Raji (cell line): ENCODE measurements around the gene CEBPE.

Source experiments
- POLR2A ChIP-seq: IDR thresholded peaks from 2 replicates; pipeline ENCODE4 v1.6.1; 2011; ENCODE audit warnings: low read depth, low read length, control low read depth; ENCODE audit not compliant: insufficient read depth

Gene CEBPE

DNA sequence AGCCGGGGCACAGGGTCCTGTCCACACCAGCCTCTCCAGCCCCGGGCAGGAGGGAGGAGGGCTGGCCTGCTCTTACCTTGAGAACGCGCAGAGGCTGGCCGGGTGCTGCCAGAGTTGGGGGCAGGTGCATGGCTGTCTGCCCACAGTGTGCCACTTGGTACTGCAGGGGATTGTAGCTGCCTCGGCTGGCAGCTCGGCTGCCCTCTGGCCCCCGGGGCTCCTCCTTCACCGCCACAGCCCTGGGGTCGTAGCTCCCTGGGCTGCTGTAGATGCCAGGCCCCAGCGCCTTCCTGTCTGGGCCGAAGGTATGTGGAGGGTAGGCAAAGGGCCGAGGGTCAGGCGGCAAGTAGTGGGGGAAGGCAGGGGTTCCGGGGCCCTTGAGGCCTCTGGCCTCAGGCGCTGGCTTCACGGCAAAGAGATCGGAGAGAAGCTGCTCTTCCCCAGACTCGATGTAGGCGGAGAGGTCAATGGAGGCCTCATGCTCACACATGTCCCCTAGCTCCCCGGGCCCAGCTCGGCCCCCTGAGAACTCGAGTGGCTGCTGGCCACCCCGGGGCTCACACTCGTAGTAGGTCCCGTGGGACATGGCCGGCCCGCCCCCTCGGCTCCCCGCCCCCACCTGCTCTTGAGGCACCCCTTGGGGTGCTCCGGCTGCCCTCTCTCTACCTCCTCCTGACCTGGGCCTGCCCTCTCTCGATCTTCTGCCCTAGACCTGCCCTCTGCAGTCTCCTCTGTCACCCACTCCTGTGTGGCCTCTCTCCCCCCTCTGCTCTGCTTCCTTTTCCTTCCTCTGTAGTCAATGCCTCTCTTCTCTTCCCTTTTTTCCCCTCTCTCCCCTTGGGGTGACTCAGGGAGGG, at the start of gene CEBPE:
Gene CEBPE, minus strand, starts transcription at position 750 of the 857 bp plus-strand sequence. Its CDS starts 164 bp downstream, at position 586.
- TF ChIP-seq POLR2A: no peak

DNA sequence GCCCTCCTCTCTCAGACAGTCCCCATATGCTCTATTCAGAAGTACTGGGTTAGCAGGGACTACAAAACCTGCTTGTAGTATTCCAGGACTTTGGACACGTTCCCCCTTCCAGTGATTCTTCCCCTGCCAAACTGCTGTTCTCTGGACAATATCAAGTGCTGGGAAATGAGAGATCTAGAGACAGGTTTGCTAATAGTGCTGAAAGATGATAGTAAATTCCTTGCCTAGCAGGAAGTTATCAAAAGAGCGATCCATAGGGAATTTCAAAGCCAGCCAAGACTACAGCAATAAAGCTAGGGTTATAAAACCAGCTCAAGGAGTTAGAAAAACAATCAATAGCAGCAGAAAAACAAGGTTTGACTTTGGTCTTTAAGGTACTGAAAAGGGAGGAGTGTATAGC, 49.2 kb upstream of the CEBPE start:
- no peak for TF ChIP-seq POLR2A

DNA sequence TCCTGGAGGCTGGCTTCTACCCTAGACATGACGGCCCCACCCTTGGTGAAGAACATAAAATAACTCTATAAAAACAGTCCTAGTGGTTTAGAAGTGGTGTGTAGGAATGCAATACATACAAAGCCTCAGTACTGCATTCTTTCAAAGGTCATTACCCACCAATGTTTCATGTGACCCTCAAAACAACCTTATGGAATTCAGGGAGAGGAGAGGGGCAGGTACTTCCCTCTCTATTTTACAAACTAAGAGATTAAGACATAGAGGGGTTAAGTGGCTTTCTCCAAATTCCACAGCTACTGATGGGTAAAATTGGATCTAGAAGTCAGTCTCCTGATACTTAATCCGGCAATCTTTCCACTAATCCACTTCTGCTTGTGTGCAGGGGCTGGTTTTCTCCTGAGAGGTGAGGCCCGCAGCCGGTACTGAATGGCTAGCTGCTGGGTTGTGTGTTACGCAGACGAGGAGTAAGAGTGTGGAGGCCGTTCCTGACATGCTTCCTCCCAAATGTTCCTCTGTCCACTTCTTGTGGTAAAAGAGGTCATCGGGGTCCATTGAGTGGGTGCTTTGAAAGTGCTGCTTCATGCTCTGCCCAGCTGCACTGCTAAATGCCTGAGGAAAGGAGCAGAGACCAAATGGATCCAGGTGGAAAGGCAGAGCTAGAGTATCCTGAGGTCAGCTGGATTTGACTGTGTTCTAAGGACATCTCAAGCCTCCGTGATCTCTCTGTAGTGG, 48.2 kb upstream of the CEBPE start:
- no peak for TF ChIP-seq POLR2A

DNA sequence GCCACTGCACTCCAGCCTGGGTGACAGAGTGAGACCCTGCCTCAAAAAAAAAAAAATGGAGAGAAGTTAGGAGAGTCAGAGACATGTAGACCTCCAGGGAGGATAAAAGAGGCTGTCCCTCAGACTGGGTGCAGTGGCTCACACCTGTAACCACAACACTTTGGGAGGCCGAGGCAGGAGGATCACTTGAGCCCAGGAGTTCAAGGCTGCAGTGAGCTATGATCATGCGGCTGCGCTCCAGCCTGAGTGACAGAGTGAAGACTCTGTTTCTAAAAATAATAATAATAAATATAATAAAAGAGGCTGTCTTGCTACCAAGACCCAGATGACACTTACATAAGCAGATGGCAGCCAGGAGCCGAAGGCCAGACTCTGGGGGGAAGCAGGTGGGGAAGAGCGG, 45.9 kb upstream of the CEBPE start:
- TF ChIP-seq POLR2A: no peak

DNA sequence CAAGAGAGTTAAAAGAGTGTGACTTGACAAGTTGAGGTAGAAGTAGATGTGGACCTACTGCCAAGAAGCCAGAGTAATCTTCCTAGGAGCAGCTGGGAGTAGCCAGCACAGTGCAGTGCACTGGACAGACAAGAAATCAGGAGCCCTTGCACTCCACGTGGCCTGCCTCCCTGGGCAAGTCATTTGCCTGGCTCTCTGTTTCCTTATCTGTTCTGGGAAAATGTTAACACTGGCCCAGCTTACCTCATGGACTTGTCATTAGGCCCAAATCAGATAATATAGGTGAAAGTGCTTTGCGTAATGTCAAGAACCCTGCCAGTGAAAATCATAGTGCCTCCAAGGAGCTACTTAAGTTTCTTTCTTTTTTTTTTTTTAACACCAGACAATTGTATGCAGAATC, 45.2 kb upstream of the CEBPE start:
- no peak for TF ChIP-seq POLR2A

DNA sequence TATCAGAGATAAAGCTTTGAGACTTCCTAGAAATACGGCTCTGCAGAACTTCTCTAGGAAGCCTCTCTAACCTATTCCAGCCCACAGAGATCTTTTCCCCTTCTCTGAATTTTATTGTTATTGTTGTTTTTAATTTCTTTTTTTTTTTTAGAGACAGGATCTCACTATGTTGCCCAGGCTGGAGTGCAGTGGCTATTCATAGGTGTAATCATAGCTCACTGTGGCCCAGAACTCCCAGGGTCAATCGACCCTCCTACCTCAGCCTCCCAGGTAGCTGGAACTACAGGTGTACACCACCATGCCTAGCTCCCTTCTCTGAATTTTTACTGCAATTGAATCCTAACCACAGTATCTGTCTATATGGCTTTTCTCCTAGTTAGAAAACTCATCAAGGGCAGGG, 44.8 kb upstream of the CEBPE start:
- no peak for TF ChIP-seq POLR2A

DNA sequence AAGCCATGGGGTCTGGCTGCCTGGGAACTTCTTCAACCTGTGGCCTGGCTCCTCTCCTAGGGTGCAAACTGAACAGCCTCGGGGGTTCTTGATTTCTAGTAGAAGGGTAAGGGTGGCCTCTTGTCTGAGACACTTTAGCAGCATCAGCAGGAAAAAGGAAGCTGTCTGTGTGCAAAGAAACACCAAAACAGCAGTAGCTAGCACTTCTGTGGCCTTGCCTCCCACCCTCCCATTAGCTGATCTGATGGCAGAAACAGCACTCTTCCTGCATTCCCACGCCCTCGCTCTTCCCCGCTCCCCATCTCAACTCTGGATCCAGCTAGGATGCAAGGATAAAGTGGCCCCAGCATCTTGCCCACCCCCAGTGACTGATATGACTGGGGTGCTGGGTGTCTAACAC, 43.7 kb upstream of the CEBPE start:
- TF ChIP-seq POLR2A: no peak

DNA sequence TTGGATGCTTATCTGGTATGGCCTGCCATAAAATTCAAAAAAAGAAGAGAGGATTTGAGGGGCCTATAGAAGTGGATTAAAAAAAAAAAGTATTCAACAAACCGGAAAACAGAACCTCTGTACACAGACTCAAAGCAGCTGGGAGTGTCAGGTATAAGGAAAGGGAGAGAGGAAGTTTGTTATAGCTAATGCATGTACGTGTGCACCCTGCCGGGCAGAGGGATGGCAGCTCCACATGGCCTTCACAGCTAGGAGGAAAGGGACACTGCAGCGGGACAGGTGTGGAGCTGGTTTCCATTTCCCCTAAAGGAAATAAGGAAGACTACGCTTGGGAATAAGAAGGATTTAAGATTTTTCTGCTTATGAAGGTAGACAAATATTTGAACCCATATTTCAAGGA, 43.0 kb upstream of the CEBPE start:
- no peak for TF ChIP-seq POLR2A

DNA sequence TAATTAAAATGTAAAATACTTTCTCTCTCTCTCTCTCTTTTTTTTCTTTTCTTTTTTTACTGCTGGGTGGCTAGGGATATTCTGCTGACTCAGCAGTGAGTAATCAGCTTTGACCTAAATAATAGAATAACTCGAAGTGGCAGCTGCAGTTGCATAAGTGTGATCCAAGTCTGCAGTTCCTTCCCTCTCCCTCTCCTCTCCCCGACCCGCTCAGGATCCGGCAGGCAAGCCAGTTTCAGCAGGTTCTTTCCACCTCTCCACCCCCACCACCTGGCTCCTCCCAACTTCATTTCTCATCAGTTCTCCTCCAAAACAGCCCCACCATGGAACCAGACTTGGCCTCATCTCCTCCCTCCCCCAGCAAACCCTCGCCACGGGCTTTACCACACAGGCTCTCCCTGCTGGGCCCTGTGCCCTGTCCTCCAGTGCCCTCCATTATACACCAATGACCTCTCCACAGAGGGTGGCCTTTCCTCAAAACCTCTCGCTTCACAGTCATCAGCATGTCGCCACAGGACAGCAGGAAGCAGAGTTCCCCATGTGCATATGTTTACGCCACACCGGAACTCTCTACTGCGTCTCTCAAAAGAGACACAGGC, 42.0 kb upstream of the CEBPE start:
- TF ChIP-seq POLR2A: no peak

DNA sequence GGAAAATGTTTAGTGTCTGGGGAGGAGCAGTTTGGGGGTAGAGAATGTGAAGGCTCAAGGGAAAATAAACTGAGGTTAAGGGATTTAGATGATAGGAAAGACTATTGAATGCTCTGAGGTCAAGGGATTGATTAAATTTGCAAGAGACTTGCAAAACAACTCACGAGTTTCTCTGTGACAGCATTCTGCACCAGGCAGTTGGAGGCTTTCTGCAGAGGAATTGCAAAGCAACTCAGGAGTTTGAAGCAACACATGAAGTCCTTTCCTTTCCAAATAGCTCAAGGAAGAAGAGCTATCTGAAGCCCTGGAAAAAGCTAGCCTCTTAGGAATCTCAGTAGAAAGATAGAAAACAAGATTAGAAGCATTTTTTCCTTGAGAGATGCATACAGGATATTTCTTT, 40.5 kb upstream of the CEBPE start:
- no peak for TF ChIP-seq POLR2A

DNA sequence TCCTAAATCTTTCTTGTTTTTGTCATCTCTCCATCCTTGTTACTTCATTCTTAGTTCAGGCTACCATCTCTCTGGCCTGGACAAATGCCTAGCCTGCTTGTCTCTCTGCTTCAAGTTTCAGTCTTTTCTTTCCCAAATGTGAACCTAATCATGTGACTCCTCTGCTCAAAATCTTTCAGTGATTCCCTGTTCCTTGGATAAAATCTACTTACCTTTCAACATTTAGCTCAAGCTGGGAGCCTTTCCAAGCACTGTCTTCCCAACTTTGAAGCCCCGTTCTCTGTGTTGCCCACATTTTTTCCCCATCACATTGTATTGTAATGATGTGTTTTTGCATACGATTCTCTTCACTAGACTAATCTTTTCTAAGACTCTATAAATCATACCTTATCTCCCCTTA, 39.7 kb upstream of the CEBPE start:
- no peak for TF ChIP-seq POLR2A

DNA sequence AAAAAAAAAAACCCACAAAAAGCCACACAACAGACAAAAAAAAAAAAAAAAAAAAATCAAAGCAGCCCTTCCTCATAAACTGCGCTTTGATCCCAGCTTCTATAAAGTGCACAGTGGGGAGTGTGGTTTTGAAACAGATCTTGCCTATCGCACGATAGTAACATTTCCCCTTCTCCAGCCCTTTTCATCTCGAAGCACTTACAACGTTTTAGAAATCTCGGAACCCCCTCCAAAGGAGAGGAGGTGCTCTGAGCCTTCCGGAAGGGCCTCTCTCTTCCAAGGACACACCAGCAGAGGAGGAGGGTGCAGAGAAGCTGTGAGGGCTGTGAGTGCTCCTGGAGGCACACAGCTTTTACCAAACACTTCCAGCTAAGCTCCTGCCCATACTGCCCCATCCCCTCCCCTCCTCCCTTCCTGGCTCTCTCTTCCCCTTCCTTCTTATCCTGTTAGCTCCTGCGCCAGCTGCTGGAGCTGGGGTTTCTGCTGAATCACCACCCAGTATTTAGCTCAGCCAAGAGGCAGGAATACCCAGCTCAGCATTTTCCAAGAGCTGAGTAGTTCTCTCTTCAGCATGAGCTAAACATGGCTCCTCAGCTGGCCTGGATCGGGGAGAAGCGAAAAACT, 36.0 kb upstream of the CEBPE start:
- TF ChIP-seq POLR2A: no peak

DNA sequence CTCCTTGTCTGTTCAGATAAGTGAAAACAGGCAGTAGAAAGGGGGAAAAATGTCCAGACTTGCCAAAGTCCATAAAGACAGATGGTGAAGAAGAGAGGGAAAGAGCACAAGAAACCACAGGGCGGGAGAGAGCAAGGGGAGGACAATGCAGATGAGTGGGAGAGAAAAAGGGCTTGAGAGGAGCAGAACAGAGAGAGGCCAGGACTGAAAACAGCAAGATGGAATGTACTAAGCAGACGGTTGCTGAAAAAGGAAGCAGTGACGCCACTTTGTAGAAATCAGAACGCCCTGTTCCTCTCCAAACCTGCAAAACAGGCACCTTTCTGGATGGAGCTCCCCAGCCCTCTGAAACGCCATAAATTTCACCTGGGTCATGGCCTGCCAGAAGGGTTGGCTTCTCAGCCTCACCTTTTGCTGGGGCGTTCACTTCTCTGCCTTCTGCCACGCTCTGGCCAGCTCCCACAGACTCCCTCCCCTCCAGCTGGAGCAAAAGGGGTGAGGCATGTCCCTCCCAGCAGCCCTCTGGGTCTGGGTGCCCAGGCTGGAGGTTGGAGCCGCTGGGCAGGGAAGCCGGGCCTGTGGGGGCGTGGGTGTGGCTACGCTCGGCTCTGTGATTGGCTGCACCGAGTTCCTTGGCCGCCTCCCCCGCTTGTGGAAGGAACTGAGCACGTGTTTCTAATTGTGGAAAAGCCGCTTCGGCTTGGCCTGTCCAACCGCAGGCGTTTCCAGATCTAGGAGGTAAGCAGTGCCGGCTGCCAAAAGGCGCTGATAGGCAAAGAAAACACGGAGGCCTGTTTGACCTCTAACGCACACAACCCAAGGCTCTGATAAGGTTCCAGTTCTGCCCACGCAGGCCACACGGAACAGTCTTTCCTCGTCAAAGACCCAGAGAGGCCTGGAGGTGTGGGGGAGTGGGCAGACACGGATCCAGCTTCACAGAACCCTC, 35.1 kb upstream of the CEBPE start:
- TF ChIP-seq POLR2A: no peak

DNA sequence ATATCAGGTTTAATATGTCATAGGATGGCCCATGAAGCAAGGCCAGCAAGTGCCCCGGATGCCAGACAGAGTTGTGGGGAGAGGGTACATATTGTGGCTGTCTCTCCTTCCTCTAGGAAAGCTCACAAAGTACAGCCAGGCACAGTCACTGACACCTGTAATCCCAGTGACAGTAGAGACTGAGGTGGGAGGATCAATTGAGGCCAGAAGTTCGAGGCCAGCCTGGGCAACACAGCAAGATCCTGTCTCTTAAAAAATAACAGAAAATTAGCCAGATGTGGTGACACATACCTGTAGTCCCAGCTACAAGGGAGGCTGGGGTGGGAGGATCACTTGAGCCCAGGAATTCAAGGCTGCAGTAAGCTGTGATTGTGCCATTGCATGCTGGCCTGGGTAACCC, 32.3 kb upstream of the CEBPE start:
- no peak for TF ChIP-seq POLR2A

DNA sequence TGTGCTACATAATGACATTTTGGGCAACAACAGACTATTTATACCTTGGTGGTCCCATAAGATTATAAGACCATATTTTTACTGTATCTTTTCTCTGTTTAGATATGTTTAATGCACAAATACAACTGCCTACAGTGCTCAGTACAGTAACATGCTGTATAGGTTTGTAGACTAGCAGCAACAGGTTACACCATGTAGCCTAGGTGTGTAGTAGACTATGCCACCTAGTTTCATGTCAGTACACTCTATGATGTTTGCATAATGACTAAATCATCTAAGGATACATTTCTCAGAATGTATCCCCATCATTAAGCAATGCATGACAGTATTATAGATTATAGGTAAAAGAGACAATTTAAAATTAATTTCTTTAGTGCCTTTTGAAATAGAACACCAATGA, 30.7 kb upstream of the CEBPE start:
- TF ChIP-seq POLR2A: no peak

DNA sequence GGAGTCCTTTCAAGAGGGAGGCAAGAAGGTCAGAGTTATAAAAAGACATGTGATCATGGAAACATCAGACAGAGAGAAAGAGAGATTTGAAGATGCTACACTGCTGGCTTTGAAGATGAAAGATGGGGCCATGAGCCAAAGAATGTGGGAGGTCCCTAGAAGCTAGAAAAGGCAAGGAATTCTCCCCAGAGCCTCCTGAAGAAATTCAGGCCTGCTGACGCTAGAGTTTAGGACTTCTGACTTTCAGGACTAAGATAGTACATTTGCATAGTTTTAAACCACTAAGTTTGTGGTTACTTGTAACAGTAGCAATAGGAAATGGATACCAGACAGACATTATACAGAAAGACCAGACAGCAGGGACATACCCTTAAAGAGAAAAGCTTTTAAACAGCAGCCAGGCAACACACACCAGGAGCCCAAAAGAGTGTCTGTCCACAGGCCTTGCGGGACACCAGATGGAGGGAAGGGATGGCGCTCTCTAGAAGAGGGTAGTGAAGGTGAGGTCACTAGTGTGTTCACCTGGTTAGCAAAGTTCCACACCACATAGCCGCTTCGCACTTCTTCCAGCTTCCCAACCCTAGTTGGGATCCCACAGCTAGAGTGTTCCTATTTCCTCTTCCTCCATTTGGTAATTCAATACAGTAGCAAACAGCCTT, 29.7 kb upstream of the CEBPE start:
- TF ChIP-seq POLR2A: no peak
